ENCODE results near the gene CNNM4. TPM values are rescaled to one million over a fixed set of nuclear protein-coding genes. Genes with fewer than 3 reads are reported as not detected.

CNNM4 gene
- total RNA-seq, 1 experiment from 2014 or later, result 12.5 TPM

GRCh38 chr2:96751800-96752199, 8.9 kb upstream of the CNNM4 start:
- ChIA-PET CTCF (no interaction called here), POLR2A (ENCODE audit: unreplicated experiment) (no interaction called here)
- no TSS peak for BruUV-seq (replicated peaks)
- Histone ChIP-seq H3K36me3 (ENCODE audit: low read depth, low read length) (no peaks in the 10 kb centered on the region), H3K9me2 (replicated peaks; ENCODE audit: low read length) (no peaks in the 10 kb centered on the region), H3K9me3 (ENCODE audit: low read length) (no peaks in the 10 kb centered on the region), H3K4me2 (ENCODE audit: low read length) (no peak overlapping the region), H2AFZ (ENCODE audit: low read length) (no peak overlapping the region), H3F3A (ENCODE audit: low read length, unreplicated experiment) (no peaks in the 10 kb centered on the region), H4K20me1 (ENCODE audit: low read length) (no peaks in the 10 kb centered on the region), H3K27ac (ENCODE audit: low read length) (no peak overlapping the region), H3K27me3 (ENCODE audit: low read length) (no peaks in the 10 kb centered on the region), H3K79me2 (ENCODE audit: low read length) (no peaks in the 10 kb centered on the region), H3K9ac (ENCODE audit: low read length) (no peak overlapping the region), H3K4me1 (ENCODE audit: insufficient read depth, low read length) (no peaks in the 10 kb centered on the region), H3K4me3 (ENCODE audit: low read length) (no peak overlapping the region)
- no peak for TF ChIP-seq EZH2phosphoT487 (IDR thresholded peaks at IDR 0.05; ENCODE audit: borderline replicate concordance, low read length)
- no peak for TF ChIP-seq EZH2 (IDR thresholded peaks at IDR 0.05; ENCODE audit: low read length, unreplicated experiment)
- TF ChIP-seq CTCF (conservative IDR thresholded peaks at IDR 0.05; ENCODE audit: low read depth, low read length), result no peak
- ATAC-seq (no peak), DNase-seq (peak; percentile 30)
- intact Hi-C loops (cut with micrococcal nuclease), result no loop called here

- H3K27me3 ChIP-seq (ENCODE audit: low read length), result no peaks in the 10 kb centered on the region
- intact Hi-C loops (cut with micrococcal nuclease), result no loop called here
- no peaks in the 10 kb centered on the region for H3K4me1 ChIP-seq (ENCODE audit: insufficient read depth, low read length)
- H3K4me2 ChIP-seq (ENCODE audit: low read length), result no peak overlapping the region
- H3K4me3 ChIP-seq (ENCODE audit: low read length), result no peak overlapping the region
- H3K79me2 ChIP-seq (ENCODE audit: low read length), result no peaks in the 10 kb centered on the region
- DNase-seq, result no peak
- ATAC-seq, result no peak
- H3K9ac ChIP-seq (ENCODE audit: low read length), result no peak overlapping the region
- no peak overlapping the region for H3K27ac ChIP-seq (ENCODE audit: low read length)
- no peaks in the 10 kb centered on the region for H4K20me1 ChIP-seq (ENCODE audit: low read length)
- no TSS peak for BruUV-seq (replicated peaks)
- POLR2A ChIA-PET (ENCODE audit: unreplicated experiment), result no interaction called here
- CTCF ChIA-PET, result no interaction called here
- no peaks in the 10 kb centered on the region for H3K9me2 ChIP-seq (replicated peaks; ENCODE audit: low read length)
- no peaks in the 10 kb centered on the region for H3K36me3 ChIP-seq (ENCODE audit: low read depth, low read length)
- H3F3A ChIP-seq (ENCODE audit: low read length, unreplicated experiment), result no peaks in the 10 kb centered on the region
- no peak overlapping the region for H2AFZ ChIP-seq (ENCODE audit: low read length)
- TF ChIP-seq EZH2phosphoT487 (IDR thresholded peaks at IDR 0.05; ENCODE audit: borderline replicate concordance, low read length) (no peak), CTCF (conservative IDR thresholded peaks at IDR 0.05; ENCODE audit: low read depth, low read length) (no peak), EZH2 (IDR thresholded peaks at IDR 0.05; ENCODE audit: low read length, unreplicated experiment) (no peak)
- no peaks in the 10 kb centered on the region for H3K9me3 ChIP-seq (ENCODE audit: low read length)
Measured at GRCh38 chr2:96753661-96754282, 6.9 kb upstream of the CNNM4 start.

GRCh38 chr2:96754317-96754716, 6.4 kb upstream of the CNNM4 start:
- H3K27me3 ChIP-seq (ENCODE audit: low read length), result no peaks in the 10 kb centered on the region
- CTCF ChIA-PET, result no interaction called here
- no peak for TF ChIP-seq EZH2phosphoT487 (IDR thresholded peaks at IDR 0.05; ENCODE audit: borderline replicate concordance, low read length)
- no peak for TF ChIP-seq CTCF (conservative IDR thresholded peaks at IDR 0.05; ENCODE audit: low read depth, low read length)
- TF ChIP-seq EZH2 (IDR thresholded peaks at IDR 0.05; ENCODE audit: low read length, unreplicated experiment), result no peak
- H3K4me1 ChIP-seq (ENCODE audit: insufficient read depth, low read length), result no peaks in the 10 kb centered on the region
- no peaks in the 10 kb centered on the region for H3F3A ChIP-seq (ENCODE audit: low read length, unreplicated experiment)
- no peaks in the 10 kb centered on the region for H4K20me1 ChIP-seq (ENCODE audit: low read length)
- H3K9me3 ChIP-seq (ENCODE audit: low read length), result no peaks in the 10 kb centered on the region
- H3K9ac ChIP-seq (ENCODE audit: low read length), result no peak overlapping the region
- H3K4me3 ChIP-seq (ENCODE audit: low read length), result no peak overlapping the region
- no peak overlapping the region for H3K27ac ChIP-seq (ENCODE audit: low read length)
- H3K36me3 ChIP-seq (ENCODE audit: low read depth, low read length), result no peaks in the 10 kb centered on the region
- no peaks in the 10 kb centered on the region for H3K9me2 ChIP-seq (replicated peaks; ENCODE audit: low read length)
- no peak for DNase-seq
- no peaks in the 10 kb centered on the region for H3K79me2 ChIP-seq (ENCODE audit: low read length)
- no peak overlapping the region for H3K4me2 ChIP-seq (ENCODE audit: low read length)
- no TSS peak for BruUV-seq (replicated peaks)
- intact Hi-C loops (cut with micrococcal nuclease), result no loop called here
- POLR2A ChIA-PET (ENCODE audit: unreplicated experiment), result no interaction called here
- H2AFZ ChIP-seq (ENCODE audit: low read length), result no peak overlapping the region
- ATAC-seq, result no peak
